Activated T-helper 2 cell treated with anti-CD3 and anti-CD28 coated beads, Interferon-gamma antibody, Interleukin-2, Interleukin-4, amounts not matched to agents 10 μg/mL and 5 μg/mL and 100 μg/mL, durations not matched to agents 14 hours and 24 hours and 36 hours (primary cell): ENCODE results near the gene ACBD6. TPM values are rescaled to one million over a fixed set of nuclear protein-coding genes. Genes with fewer than 3 reads are reported as not detected.

Source experiments
- DNase-seq: peaks from one replicate; pipeline ENCODE4 v3.0.0; 2021; ENCODE audit warnings: low spot score
- H3K27ac Mint-ChIP-seq: one replicate; pipeline ENCODE4 v1.8.0; 2021; ENCODE audit warnings: mixed read lengths
- H3K27me3 Mint-ChIP-seq: one replicate; pipeline ENCODE4 v1.8.0; 2021; ENCODE audit warnings: low read depth, mixed read lengths
- H3K36me3 Mint-ChIP-seq: one replicate; pipeline ENCODE4 v1.8.0; 2021; ENCODE audit warnings: low read depth, mixed read lengths
- H3K4me1 Mint-ChIP-seq: one replicate; pipeline ENCODE4 v1.8.0; 2021; ENCODE audit warnings: low read depth, mixed read lengths
- H3K4me3 Mint-ChIP-seq: one replicate; pipeline ENCODE4 v1.8.0; 2021; ENCODE audit warnings: low read depth, mild to moderate bottlenecking, moderate library complexity, mixed read lengths
- H3K9me3 Mint-ChIP-seq: one replicate; pipeline ENCODE4 v1.8.0; 2021; ENCODE audit warnings: mixed read lengths
- intact Hi-C: fragments of 100-400 bp; cut with micrococcal nuclease; formaldehyde crosslinking; loops from one replicate; pipeline ENCODE4 v1.15.1; 2023
- total RNA-seq: library from RNA; stranded (reverse); gene quantifications from 2 replicates; pipeline ENCODE4 v1.2.3, GENCODE V29; 2022

ACBD6 gene
- total RNA-seq, 1 donor from 2014 or later, result 48.9 TPM

GRCh38 chr1:180500689-180501088 is 1.7 kb downstream of the ACBD6 start:
- Mint-ChIP-seq H3K9me3 (no peaks in the 10 kb centered on the region), H3K27ac (peak overlapping the region; percentile 46), H3K4me3 (peak overlapping the region; percentile 75), H3K27me3 (no peaks in the 10 kb centered on the region), H3K36me3 (peaks cover 28% of the 10 kb centered on the region), H3K4me1 (peaks cover 24% of the 10 kb centered on the region)
- intact Hi-C loops, result loop anchor here (5.0 kb wide), 2 partner anchors 602 to 642 kb away; no protein-coding TSS in a partner anchor
- no peak for DNase-seq

- intact Hi-C loops, result loop anchor here (10.0 kb wide), 1 partner anchor 614 kb away; the partner anchor contains the start of gene TOR1AIP1
- peaks cover 29% of the 10 kb centered on the region for H3K4me1 Mint-ChIP-seq
These were observed 3.8 kb downstream of the ACBD6 start for GRCh38 chr1:180498594-180498993.

GRCh38 chr1:180497826-180498225 is 4.6 kb downstream of the ACBD6 start:
- Mint-ChIP-seq H3K4me3 (no peak overlapping the region), H3K27me3 (no peaks in the 10 kb centered on the region), H3K36me3 (peaks cover 43% of the 10 kb centered on the region), H3K27ac (no peak overlapping the region), H3K9me3 (no peaks in the 10 kb centered on the region), H3K4me1 (peaks cover 24% of the 10 kb centered on the region)
- no peak for DNase-seq
- intact Hi-C loops, result loop anchor here (10.0 kb wide), 1 partner anchor 613 kb away; the partner anchor contains the start of gene TOR1AIP1

More at GRCh38 chr1:180498594-180498993, 3.8 kb downstream of the ACBD6 start:
- H3K27ac Mint-ChIP-seq, result no peak overlapping the region
- H3K36me3 Mint-ChIP-seq, result peaks cover 39% of the 10 kb centered on the region
- H3K9me3 Mint-ChIP-seq, result no peaks in the 10 kb centered on the region
- no peak overlapping the region for H3K4me3 Mint-ChIP-seq
- no peaks in the 10 kb centered on the region for H3K27me3 Mint-ChIP-seq
- no peak for DNase-seq

GRCh38 chr1:180494370-180494769 is 8.0 kb downstream of the ACBD6 start:
- no peak for DNase-seq
- Mint-ChIP-seq H3K27me3 (no peaks in the 10 kb centered on the region), H3K4me3 (no peak overlapping the region), H3K36me3 (peaks cover 31% of the 10 kb centered on the region), H3K4me1 (peaks cover 8% of the 10 kb centered on the region), H3K27ac (no peak overlapping the region), H3K9me3 (no peaks in the 10 kb centered on the region)
- intact Hi-C loops, result loop anchor here (10.0 kb wide), 1 partner anchor 610 kb away; the partner anchor contains the start of gene TOR1AIP1

- no peak for DNase-seq
- Mint-ChIP-seq H3K36me3 (peaks cover 41% of the 10 kb centered on the region), H3K9me3 (no peaks in the 10 kb centered on the region), H3K27ac (no peak overlapping the region), H3K4me1 (peaks cover 9% of the 10 kb centered on the region), H3K4me3 (no peak overlapping the region), H3K27me3 (no peaks in the 10 kb centered on the region)
- intact Hi-C loops, result loop anchor here (10.0 kb wide), 1 partner anchor 605 kb away; the partner anchor contains the start of gene TOR1AIP1
These were observed 12.4 kb downstream of the ACBD6 start for GRCh38 chr1:180489976-180490375.

GRCh38 chr1:180489313-180489712 is 13.1 kb downstream of the ACBD6 start:
- H3K4me1 Mint-ChIP-seq, result peaks cover 4% of the 10 kb centered on the region
- peaks cover 35% of the 10 kb centered on the region for H3K36me3 Mint-ChIP-seq
- no peak overlapping the region for H3K4me3 Mint-ChIP-seq
- no peaks in the 10 kb centered on the region for H3K9me3 Mint-ChIP-seq
- no peak overlapping the region for H3K27ac Mint-ChIP-seq
- H3K27me3 Mint-ChIP-seq, result no peaks in the 10 kb centered on the region
- no peak for DNase-seq
- intact Hi-C loops, result no loop called here

GRCh38 chr1:180488661-180489060 is 13.7 kb downstream of the ACBD6 start:
- Mint-ChIP-seq H3K36me3 (peaks cover 31% of the 10 kb centered on the region), H3K4me1 (peaks cover 4% of the 10 kb centered on the region)
- intact Hi-C loops, result no loop called here

GRCh38 chr1:180486092-180486491 is 16.3 kb downstream of the ACBD6 start:
- Mint-ChIP-seq H3K4me1 (peaks cover 14% of the 10 kb centered on the region), H3K4me3 (no peak overlapping the region), H3K9me3 (no peaks in the 10 kb centered on the region), H3K27me3 (no peaks in the 10 kb centered on the region), H3K36me3 (peaks cover 22% of the 10 kb centered on the region), H3K27ac (no peak overlapping the region)
- intact Hi-C loops, result no loop called here
- no peak for DNase-seq

More at GRCh38 chr1:180488661-180489060, 13.7 kb downstream of the ACBD6 start:
- no peak for DNase-seq
- Mint-ChIP-seq H3K9me3 (no peaks in the 10 kb centered on the region), H3K27me3 (no peaks in the 10 kb centered on the region), H3K4me3 (no peak overlapping the region), H3K27ac (no peak overlapping the region)

GRCh38 chr1:180484490-180484889 is 17.9 kb downstream of the ACBD6 start:
- no peak for DNase-seq
- peaks cover 14% of the 10 kb centered on the region for H3K4me1 Mint-ChIP-seq
- intact Hi-C loops, result no loop called here
- H3K27me3 Mint-ChIP-seq, result no peaks in the 10 kb centered on the region
- peaks cover 30% of the 10 kb centered on the region for H3K36me3 Mint-ChIP-seq
- H3K27ac Mint-ChIP-seq, result no peak overlapping the region
- no peak overlapping the region for H3K4me3 Mint-ChIP-seq
- no peaks in the 10 kb centered on the region for H3K9me3 Mint-ChIP-seq

GRCh38 chr1:180482425-180483275 is 19.7 kb downstream of the ACBD6 start:
- intact Hi-C loops, result loop anchor here (1.0 kb wide), 1 partner anchor 230 kb away; no protein-coding TSS in a partner anchor
- H3K4me1 Mint-ChIP-seq, result peaks cover 14% of the 10 kb centered on the region
- no peak for DNase-seq
- H3K4me3 Mint-ChIP-seq, result no peak overlapping the region
- H3K9me3 Mint-ChIP-seq, result peaks cover 3% of the 10 kb centered on the region
- no peak overlapping the region for H3K27ac Mint-ChIP-seq
- no peaks in the 10 kb centered on the region for H3K27me3 Mint-ChIP-seq
- H3K36me3 Mint-ChIP-seq, result peaks cover 33% of the 10 kb centered on the region

GRCh38 chr1:180470031-180470430 is 32.3 kb downstream of the ACBD6 start:
- Mint-ChIP-seq H3K9me3 (peaks cover 7% of the 10 kb centered on the region), H3K4me3 (no peak overlapping the region), H3K27ac (no peak overlapping the region), H3K27me3 (no peaks in the 10 kb centered on the region), H3K36me3 (peaks cover 24% of the 10 kb centered on the region), H3K4me1 (peaks cover 5% of the 10 kb centered on the region)
- intact Hi-C loops, result no loop called here
- no peak for DNase-seq

- intact Hi-C loops, result no loop called here
- Mint-ChIP-seq H3K27me3 (no peaks in the 10 kb centered on the region), H3K36me3 (peaks cover 36% of the 10 kb centered on the region), H3K4me1 (peaks cover 7% of the 10 kb centered on the region), H3K9me3 (peaks cover 22% of the 10 kb centered on the region), H3K4me3 (no peak overlapping the region), H3K27ac (no peak overlapping the region)
- DNase-seq, result no peak
These were observed 34.1 kb downstream of the ACBD6 start for GRCh38 chr1:180468311-180468710.

GRCh38 chr1:180462102-180462501 is 40.3 kb downstream of the ACBD6 start:
- no peak for DNase-seq
- Mint-ChIP-seq H3K4me3 (no peak overlapping the region), H3K9me3 (peaks cover 49% of the 10 kb centered on the region), H3K27me3 (no peaks in the 10 kb centered on the region), H3K4me1 (peaks cover 9% of the 10 kb centered on the region), H3K27ac (no peak overlapping the region), H3K36me3 (peaks cover 61% of the 10 kb centered on the region)
- intact Hi-C loops, result no loop called here
